GM20000 (cell line): ENCODE data around the gene CCDC187.

Source experiments
- DNase-seq: peaks from one replicate; pipeline ENCODE4 v3.0.0; 2012; ENCODE audit warnings: low spot score
- CTCF ChIP-seq: IDR thresholded peaks from 2 replicates; pipeline ENCODE4 v1.5.1; 2012; ENCODE audit warnings: mild to moderate bottlenecking, control low read depth; ENCODE audit errors: extremely low read depth, missing control alignments

CCDC187 gene

GRCh38 chr9:136347472-136348256 lies 43.8 kb upstream of the CCDC187 start:
- no peak for TF ChIP-seq CTCF
- no peak for DNase-seq

GRCh38 chr9:136346927-136347465 lies 43.1 kb upstream of the CCDC187 start:
- no peak for DNase-seq
- no peak for TF ChIP-seq CTCF

GRCh38 chr9:136346157-136346481 lies 42.2 kb upstream of the CCDC187 start:
- TF ChIP-seq CTCF, result no peak
- no peak for DNase-seq

- no peak for TF ChIP-seq CTCF
- DNase-seq, result no peak
Measured at GRCh38 chr9:136345281-136346156, 41.6 kb upstream of the CCDC187 start.

- no peak for TF ChIP-seq CTCF
- no peak for DNase-seq
Measured at GRCh38 chr9:136344544-136345280, 40.8 kb upstream of the CCDC187 start.

GRCh38 chr9:136343884-136344269 lies 40.0 kb upstream of the CCDC187 start:
- TF ChIP-seq CTCF, result no peak
- DNase-seq, result no peak
